ENCODE measurements around the gene RALGAPA2. TPM values are rescaled to one million over a fixed set of nuclear protein-coding genes. Genes with fewer than 3 reads are reported as not detected.

The RALGAPA2 gene
- polyA plus RNA-seq, 4 donors, result 7.6 to 34.3 (median 17.7) TPM

DNA sequence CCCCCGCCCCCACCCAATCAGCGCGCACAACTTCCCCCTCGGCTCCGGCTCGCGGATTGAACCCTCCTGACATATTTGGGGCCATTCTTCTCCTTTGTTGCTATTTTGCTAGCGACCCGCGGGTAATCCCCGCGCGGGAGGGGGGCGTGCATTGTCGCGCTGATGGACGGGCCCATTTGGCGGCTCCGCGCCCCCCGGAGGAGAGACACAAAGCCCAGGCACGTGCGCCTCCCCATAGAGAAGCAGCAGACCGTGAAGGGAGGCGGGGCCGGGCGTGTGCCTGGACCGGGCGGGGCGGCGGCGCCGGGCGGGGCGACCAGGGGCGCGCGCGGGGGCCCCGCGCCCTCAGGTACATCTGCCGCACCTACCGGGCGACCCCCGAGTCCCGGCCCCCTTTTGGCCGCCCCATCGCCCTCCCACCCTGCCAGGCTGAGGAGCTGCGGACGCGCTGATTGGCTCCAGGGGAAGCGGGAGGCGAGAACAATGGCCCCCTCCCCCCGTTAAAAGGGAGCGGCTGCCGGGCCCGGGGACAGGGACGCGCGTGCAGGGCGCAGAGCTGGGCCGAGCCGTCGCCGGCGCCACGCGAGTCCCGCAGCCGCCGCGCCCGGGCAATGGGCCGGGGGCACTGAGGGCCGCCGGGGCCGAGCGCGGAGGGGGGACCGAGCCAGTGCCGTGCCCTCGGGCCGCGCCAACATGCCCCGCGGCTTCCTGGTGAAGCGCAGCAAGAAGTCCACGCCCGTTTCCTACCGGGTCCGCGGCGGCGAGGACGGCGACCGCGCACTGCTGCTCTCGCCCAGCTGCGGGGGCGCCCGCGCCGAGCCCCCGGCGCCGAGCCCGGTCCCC lies 344.6 kb downstream of the RALGAPA2 start, which contains the start of gene INSM1:
TSS of gene INSM1 (plus strand) at position 530 of the 843 bp plus-strand sequence. CDS start at position 694, 164 bp downstream.
- Histone ChIP-seq H3K27me3 (ENCODE audit: control insufficient read depth in 3 of 3, insufficient read depth in 3 of 3, low read length in 3 of 3) (peaks cover 37 to 77% (median 41%) of the 10 kb centered on the region in 3 donors), H3K4me3 (ENCODE audit: low read depth in 1 of 3, low read length in 3 of 3) (peak within 1 kb of the TSS; percentile 13 to 35 (median 22)), H3K4me1 (ENCODE audit: control insufficient read depth in 3 of 3, insufficient read depth in 2 of 3, low read depth in 1 of 3, low read length in 2 of 3) (peaks cover 0 to 4% (median 2%) of the 10 kb centered on the region in 3 donors), H3K9me3 (ENCODE audit: control insufficient read depth in 2 of 2, insufficient read depth in 1 of 2, low read depth in 1 of 2, low read length in 1 of 2) (no peaks in the 10 kb centered on the region), H3K27ac (ENCODE audit: low read depth in 1 of 3, low read length in 2 of 3) (peak within 1 kb of the TSS in 1 of 3 donors; percentile 53), H3K36me3 (ENCODE audit: control insufficient read depth in 3 of 3, insufficient read depth in 2 of 3, low read depth in 1 of 3, low read length in 3 of 3) (no peaks in the 10 kb centered on the region)
- 1 to 3% (median 1%) methylated on average over 58 to 108 of the region's 108 CpGs for WGBS, 3 donors
- peak in 1 of 2 donors; percentile 48 for DNase-seq
- FAIRE-seq, result no peak

- peaks cover 37 to 79% (median 39%) of the 10 kb centered on the region in 3 donors for H3K27me3 ChIP-seq (ENCODE audit: control insufficient read depth in 3 of 3, insufficient read depth in 3 of 3, low read length in 3 of 3)
- H3K36me3 ChIP-seq (ENCODE audit: control insufficient read depth in 3 of 3, insufficient read depth in 2 of 3, low read depth in 1 of 3, low read length in 3 of 3), result no peaks in the 10 kb centered on the region
- DNase-seq, result peak in 1 of 2 donors; percentile 32
- H3K9me3 ChIP-seq (ENCODE audit: control insufficient read depth in 2 of 2, insufficient read depth in 1 of 2, low read depth in 1 of 2, low read length in 1 of 2), result no peaks in the 10 kb centered on the region
- H3K4me1 ChIP-seq (ENCODE audit: control insufficient read depth in 3 of 3, insufficient read depth in 2 of 3, low read depth in 1 of 3, low read length in 2 of 3), result peaks cover 0 to 4% (median 2%) of the 10 kb centered on the region in 3 donors
- WGBS, 3 donors, result 2 to 4% (median 2%) methylated on average over 61 to 63 of the region's 63 CpGs
- peak overlapping the region in 2 of 3 donors; percentile 13 to 35 for H3K4me3 ChIP-seq (ENCODE audit: low read depth in 1 of 3, low read length in 3 of 3)
- no peak for FAIRE-seq
- H3K27ac ChIP-seq (ENCODE audit: low read depth in 1 of 3, low read length in 2 of 3), result peak overlapping the region in 1 of 3 donors; percentile 53
Measured at GRCh38 chr20:20366876-20367574, 345.4 kb downstream of the RALGAPA2 start.

GRCh38 chr20:20366551-20366875 lies 345.9 kb downstream of the RALGAPA2 start:
- H3K9me3 ChIP-seq (ENCODE audit: control insufficient read depth in 2 of 2, insufficient read depth in 1 of 2, low read depth in 1 of 2, low read length in 1 of 2), result no peaks in the 10 kb centered on the region
- WGBS, 3 donors, result 4 to 7% (median 5%) methylated on average over 18 to 19 of the region's 19 CpGs
- H3K4me1 ChIP-seq (ENCODE audit: control insufficient read depth in 3 of 3, insufficient read depth in 2 of 3, low read depth in 1 of 3, low read length in 2 of 3), result peaks cover 0 to 4% (median 2%) of the 10 kb centered on the region in 3 donors
- DNase-seq (no peak), FAIRE-seq (no peak)
- H3K36me3 ChIP-seq (ENCODE audit: control insufficient read depth in 3 of 3, insufficient read depth in 2 of 3, low read depth in 1 of 3, low read length in 3 of 3), result no peaks in the 10 kb centered on the region
- H3K4me3 ChIP-seq (ENCODE audit: low read depth in 1 of 3, low read length in 3 of 3), result no peak overlapping the region
- H3K27me3 ChIP-seq (ENCODE audit: control insufficient read depth in 3 of 3, insufficient read depth in 3 of 3, low read length in 3 of 3), result peaks cover 37 to 77% (median 42%) of the 10 kb centered on the region in 3 donors
- H3K27ac ChIP-seq (ENCODE audit: low read depth in 1 of 3, low read length in 2 of 3), result peak overlapping the region in 1 of 3 donors; percentile 53

GRCh38 chr20:20365480-20366161 lies 346.8 kb downstream of the RALGAPA2 start:
- Histone ChIP-seq H3K4me3 (ENCODE audit: low read depth in 1 of 3, low read length in 3 of 3) (no peak overlapping the region), H3K9me3 (ENCODE audit: control insufficient read depth in 2 of 2, insufficient read depth in 1 of 2, low read depth in 1 of 2, low read length in 1 of 2) (no peaks in the 10 kb centered on the region), H3K4me1 (ENCODE audit: control insufficient read depth in 3 of 3, insufficient read depth in 2 of 3, low read depth in 1 of 3, low read length in 2 of 3) (peaks cover 0 to 4% (median 2%) of the 10 kb centered on the region in 3 donors), H3K27ac (ENCODE audit: low read depth in 1 of 3, low read length in 2 of 3) (no peak overlapping the region), H3K36me3 (ENCODE audit: control insufficient read depth in 3 of 3, insufficient read depth in 2 of 3, low read depth in 1 of 3, low read length in 3 of 3) (no peaks in the 10 kb centered on the region), H3K27me3 (ENCODE audit: control insufficient read depth in 3 of 3, insufficient read depth in 3 of 3, low read length in 3 of 3) (peaks cover 37 to 75% (median 43%) of the 10 kb centered on the region in 3 donors)
- FAIRE-seq (no peak), DNase-seq (no peak)
- 9 to 15% (median 13%) methylated on average over 18 of the region's 18 CpGs for WGBS, 3 donors

GRCh38 chr20:20364593-20365479 lies 347.6 kb downstream of the RALGAPA2 start:
- H3K9me3 ChIP-seq (ENCODE audit: control insufficient read depth in 2 of 2, insufficient read depth in 1 of 2, low read depth in 1 of 2, low read length in 1 of 2), result no peaks in the 10 kb centered on the region
- peaks cover 0 to 4% (median 2%) of the 10 kb centered on the region in 3 donors for H3K4me1 ChIP-seq (ENCODE audit: control insufficient read depth in 3 of 3, insufficient read depth in 2 of 3, low read depth in 1 of 3, low read length in 2 of 3)
- no peaks in the 10 kb centered on the region for H3K36me3 ChIP-seq (ENCODE audit: control insufficient read depth in 3 of 3, insufficient read depth in 2 of 3, low read depth in 1 of 3, low read length in 3 of 3)
- WGBS, 3 donors, result 5 to 11% (median 8%) methylated on average over 58 to 70 of the region's 70 CpGs
- H3K27ac ChIP-seq (ENCODE audit: low read depth in 1 of 3, low read length in 2 of 3), result no peak overlapping the region
- DNase-seq (no peak), FAIRE-seq (no peak)
- H3K27me3 ChIP-seq (ENCODE audit: control insufficient read depth in 3 of 3, insufficient read depth in 3 of 3, low read length in 3 of 3), result peaks cover 35 to 67% (median 39%) of the 10 kb centered on the region in 3 donors
- H3K4me3 ChIP-seq (ENCODE audit: low read depth in 1 of 3, low read length in 3 of 3), result no peak overlapping the region

GRCh38 chr20:20363799-20364592 lies 348.4 kb downstream of the RALGAPA2 start:
- Histone ChIP-seq H3K36me3 (ENCODE audit: control insufficient read depth in 3 of 3, insufficient read depth in 2 of 3, low read depth in 1 of 3, low read length in 3 of 3) (no peaks in the 10 kb centered on the region), H3K27me3 (ENCODE audit: control insufficient read depth in 3 of 3, insufficient read depth in 3 of 3, low read length in 3 of 3) (peaks cover 26 to 64% (median 32%) of the 10 kb centered on the region in 3 donors), H3K4me1 (ENCODE audit: control insufficient read depth in 3 of 3, insufficient read depth in 2 of 3, low read depth in 1 of 3, low read length in 2 of 3) (peaks cover 0 to 4% (median 2%) of the 10 kb centered on the region in 3 donors), H3K27ac (ENCODE audit: low read depth in 1 of 3, low read length in 2 of 3) (peak overlapping the region in 1 of 3 donors; percentile 42), H3K4me3 (ENCODE audit: low read depth in 1 of 3, low read length in 3 of 3) (no peak overlapping the region), H3K9me3 (ENCODE audit: control insufficient read depth in 2 of 2, insufficient read depth in 1 of 2, low read depth in 1 of 2, low read length in 1 of 2) (no peaks in the 10 kb centered on the region)
- DNase-seq (peak in 1 of 2 donors; percentile 54), FAIRE-seq (no peak)
- WGBS, 3 donors, result 1 to 3% (median 2%) methylated on average over 69 to 70 of the region's 70 CpGs

DNA sequence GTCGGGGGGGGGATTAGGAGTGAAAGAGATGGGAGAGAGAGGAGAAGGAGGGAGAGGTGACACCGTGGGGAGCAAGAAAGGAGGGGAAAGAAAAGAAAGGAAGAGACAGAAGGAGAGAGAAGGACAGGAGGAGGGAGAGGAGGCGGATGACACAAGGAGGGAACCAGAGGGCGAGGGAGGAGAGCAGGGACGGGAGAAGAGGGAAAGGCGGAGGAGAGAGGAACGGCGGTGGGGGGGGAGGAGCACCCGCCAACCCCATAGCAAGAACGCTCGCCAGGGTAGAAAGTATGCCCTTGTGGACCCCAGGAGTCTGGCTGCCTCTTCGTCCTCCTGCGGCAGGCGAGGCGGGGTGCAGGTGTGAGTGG lies 349.0 kb downstream of the RALGAPA2 start:
- Histone ChIP-seq H3K4me3 (ENCODE audit: low read depth in 1 of 3, low read length in 3 of 3) (no peak overlapping the region), H3K4me1 (ENCODE audit: control insufficient read depth in 3 of 3, insufficient read depth in 2 of 3, low read depth in 1 of 3, low read length in 2 of 3) (peaks cover 0 to 4% (median 2%) of the 10 kb centered on the region in 3 donors), H3K27me3 (ENCODE audit: control insufficient read depth in 3 of 3, insufficient read depth in 3 of 3, low read length in 3 of 3) (peaks cover 21 to 64% (median 32%) of the 10 kb centered on the region in 3 donors), H3K36me3 (ENCODE audit: control insufficient read depth in 3 of 3, insufficient read depth in 2 of 3, low read depth in 1 of 3, low read length in 3 of 3) (no peaks in the 10 kb centered on the region), H3K9me3 (ENCODE audit: control insufficient read depth in 2 of 2, insufficient read depth in 1 of 2, low read depth in 1 of 2, low read length in 1 of 2) (no peaks in the 10 kb centered on the region), H3K27ac (ENCODE audit: low read depth in 1 of 3, low read length in 2 of 3) (no peak overlapping the region)
- WGBS, 3 donors, result 2 to 8% (median 4%) methylated on average over 15 of the region's 15 CpGs
- DNase-seq (no peak), FAIRE-seq (no peak)
